ENCODE results near the gene GLB1L. TPM values are rescaled to one million over a fixed set of nuclear protein-coding genes. Genes with fewer than 3 reads are reported as not detected.
"Not testable (repeated sequence)": the region's sequence is repeated elsewhere in the genome, so short reads cannot be mapped to it uniquely, and the experiment has no call there.

Gene GLB1L
- total RNA-seq, 1 donor, result 15.5 TPM

DNA sequence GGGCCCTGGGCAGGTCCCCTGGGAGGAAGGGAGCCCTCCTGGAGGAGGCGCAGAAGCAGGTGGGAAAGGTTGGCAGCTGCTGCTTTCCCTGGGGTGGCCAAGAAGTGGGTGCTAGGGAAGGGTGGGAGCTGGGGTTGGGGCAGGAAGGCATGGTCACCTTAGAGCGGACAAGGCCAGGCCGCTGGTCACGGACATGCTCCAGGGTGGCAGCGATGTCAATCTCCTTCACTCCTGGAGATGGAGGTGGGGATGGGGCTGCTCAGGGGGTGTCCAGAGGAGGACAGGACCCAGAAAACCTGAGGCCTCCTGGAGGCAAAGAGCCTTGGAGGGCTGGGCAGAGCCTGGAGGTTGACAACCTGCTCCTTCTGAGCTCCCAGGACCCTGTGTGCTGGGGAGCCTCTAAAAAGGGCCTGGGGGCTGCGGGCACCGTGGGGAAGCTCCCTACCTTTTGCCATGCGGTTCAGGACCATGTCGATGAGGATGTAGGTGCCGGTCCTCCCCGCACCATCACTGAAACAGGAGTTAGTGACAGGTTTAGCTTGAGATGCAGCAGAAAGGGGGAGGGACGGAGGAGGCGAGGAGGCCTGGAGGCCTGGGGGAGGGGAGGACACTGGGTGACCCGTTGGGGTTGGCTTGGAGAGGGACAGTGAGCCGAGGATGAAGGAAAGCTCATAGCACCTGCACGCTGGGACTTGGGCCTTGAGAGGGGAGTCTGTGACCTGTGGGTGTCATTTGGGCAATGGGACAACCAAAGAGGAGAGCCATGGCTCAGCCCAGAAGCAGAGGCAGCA, 45.3 kb upstream of the GLB1L start:
- DNase-seq (ENCODE audit: low read depth), result no peak
- H3K4me3 ChIP-seq (ENCODE audit: low read depth, low read length), result no peak overlapping the region
- TF ChIP-seq, protein P1, sequence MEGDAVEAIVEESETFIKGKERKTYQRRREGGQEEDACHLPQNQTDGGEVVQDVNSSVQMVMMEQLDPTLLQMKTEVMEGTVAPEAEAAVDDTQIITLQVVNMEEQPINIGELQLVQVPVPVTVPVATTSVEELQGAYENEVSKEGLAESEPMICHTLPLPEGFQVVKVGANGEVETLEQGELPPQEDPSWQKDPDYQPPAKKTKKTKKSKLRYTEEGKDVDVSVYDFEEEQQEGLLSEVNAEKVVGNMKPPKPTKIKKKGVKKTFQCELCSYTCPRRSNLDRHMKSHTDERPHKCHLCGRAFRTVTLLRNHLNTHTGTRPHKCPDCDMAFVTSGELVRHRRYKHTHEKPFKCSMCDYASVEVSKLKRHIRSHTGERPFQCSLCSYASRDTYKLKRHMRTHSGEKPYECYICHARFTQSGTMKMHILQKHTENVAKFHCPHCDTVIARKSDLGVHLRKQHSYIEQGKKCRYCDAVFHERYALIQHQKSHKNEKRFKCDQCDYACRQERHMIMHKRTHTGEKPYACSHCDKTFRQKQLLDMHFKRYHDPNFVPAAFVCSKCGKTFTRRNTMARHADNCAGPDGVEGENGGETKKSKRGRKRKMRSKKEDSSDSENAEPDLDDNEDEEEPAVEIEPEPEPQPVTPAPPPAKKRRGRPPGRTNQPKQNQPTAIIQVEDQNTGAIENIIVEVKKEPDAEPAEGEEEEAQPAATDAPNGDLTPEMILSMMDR (IDR thresholded peaks at IDR 0.05; ENCODE audit: insufficient read depth, low read depth, low read length), result no peak

DNA sequence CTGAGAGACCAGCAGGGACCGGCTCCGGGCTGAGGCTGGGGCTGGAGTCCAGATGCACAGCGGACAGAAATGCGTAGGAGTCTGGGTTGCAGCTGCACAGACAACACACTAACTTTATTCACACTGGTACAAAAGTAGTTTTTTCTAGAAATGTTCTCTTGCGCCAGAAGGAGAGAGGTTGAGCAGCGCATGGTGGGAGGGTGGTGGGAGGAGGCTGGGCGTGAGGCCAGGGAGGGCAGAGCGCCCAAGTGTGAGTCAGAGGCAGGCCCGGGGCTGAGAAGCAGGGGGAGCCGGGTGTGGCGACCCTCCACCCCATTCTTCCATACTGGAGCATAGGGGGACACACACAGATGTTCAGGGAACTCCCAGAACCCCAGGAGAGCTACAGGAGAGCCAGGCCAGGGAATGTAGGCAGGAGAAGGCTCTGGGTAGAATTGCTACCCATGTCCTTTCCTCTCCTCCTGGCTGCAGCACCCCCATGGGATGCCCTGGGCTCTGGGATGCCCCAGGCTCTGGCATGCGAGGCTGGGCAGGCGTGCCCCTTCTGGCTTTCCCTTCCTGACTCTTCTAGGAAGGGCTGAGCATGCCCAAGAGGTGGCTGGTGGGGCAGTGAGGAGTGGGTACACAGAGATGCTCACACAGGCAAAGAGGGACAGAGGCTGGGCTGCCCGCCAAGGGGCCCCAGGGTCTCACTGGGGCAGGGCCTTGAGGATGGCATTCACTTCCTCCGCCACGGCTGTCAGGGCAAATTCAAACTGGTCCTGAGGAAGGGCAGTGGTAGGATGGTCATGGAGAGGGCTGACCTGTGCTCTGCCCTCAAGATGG, 44.5 kb upstream of the GLB1L start:
- H3K4me3 ChIP-seq (ENCODE audit: low read depth, low read length), result no peak overlapping the region
- DNase-seq (ENCODE audit: low read depth), result peak; percentile 94
- TF ChIP-seq, protein P1 (IDR thresholded peaks at IDR 0.05; ENCODE audit: insufficient read depth, low read depth, low read length), result no peak

DNA sequence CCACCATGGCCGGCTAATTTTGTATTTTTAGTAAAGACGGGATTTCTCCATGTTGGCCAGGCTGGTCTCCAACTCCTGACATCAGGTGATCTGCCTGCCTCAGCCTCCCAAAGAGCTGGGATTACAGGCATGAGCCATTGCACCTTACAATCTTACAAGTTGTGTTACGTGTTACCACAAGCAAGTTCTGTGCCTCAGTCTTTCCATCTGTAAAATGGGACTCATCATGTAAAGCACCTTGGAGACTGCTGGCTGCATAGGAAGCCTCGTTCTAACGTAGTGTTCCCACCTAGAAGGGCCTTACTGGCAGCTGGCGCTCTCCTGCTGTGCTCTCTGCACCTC, 43.9 kb upstream of the GLB1L start:
- no peak overlapping the region for H3K4me3 ChIP-seq (ENCODE audit: low read depth, low read length)
- TF ChIP-seq, protein P1 (IDR thresholded peaks at IDR 0.05; ENCODE audit: insufficient read depth, low read depth, low read length), result no peak
- DNase-seq (ENCODE audit: low read depth), result no peak

DNA sequence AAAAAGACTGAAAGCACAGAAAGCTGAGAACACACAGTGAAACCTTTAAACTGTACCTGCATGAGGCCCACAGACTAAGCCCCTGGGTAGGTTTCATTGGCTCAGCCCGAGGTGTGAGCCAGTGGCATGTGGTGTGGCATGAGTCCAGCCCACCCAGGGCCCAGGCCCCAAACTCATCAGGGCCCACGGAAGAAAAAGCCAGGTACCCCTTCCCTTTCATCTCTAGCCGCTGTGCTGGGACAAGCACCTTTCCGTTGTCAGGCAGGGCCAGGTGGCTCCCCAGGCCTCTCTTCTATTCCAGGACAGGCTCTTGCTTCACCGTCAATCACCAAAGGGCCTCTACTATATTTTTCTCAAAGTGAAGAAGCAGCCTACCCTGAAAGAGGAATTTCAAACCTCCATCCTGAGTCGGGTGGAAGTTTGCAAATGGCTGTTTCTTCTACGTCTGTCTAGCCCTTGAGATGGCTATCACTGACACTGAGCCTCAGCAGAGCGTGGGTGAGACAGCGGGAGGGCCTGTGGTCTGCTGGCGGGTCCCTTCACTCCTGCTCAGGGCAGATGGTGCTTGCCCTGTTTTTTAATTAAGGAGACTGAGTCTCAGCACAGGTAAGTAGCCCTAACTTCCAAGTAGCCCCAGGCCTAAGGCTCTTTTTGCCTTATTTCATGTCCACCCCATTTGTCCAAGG, 42.5 kb upstream of the GLB1L start:
- H3K4me3 ChIP-seq (ENCODE audit: low read depth, low read length), result no peak overlapping the region
- TF ChIP-seq, protein P1 (IDR thresholded peaks at IDR 0.05; ENCODE audit: insufficient read depth, low read depth, low read length), result no peak
- no peak for DNase-seq (ENCODE audit: low read depth)

DNA sequence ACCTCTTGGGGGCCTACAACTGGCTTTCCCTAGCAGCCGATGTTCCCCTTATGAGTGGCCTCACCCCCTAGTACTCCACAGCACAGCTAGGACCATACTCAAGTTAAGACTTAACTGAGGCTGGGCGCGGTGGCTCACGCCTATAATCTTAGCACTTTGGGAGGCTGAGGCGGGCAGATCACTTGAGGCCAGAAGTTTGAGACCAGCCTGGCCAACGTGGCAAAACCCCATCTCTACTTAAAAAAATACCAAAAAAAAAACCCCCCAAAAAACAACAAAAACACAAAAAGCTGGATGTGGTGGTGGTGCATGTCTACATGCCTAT, 41.8 kb upstream of the GLB1L start:
- H3K4me3 ChIP-seq (ENCODE audit: low read depth, low read length); DNase-seq (ENCODE audit: low read depth): not testable (repeated sequence)

DNA sequence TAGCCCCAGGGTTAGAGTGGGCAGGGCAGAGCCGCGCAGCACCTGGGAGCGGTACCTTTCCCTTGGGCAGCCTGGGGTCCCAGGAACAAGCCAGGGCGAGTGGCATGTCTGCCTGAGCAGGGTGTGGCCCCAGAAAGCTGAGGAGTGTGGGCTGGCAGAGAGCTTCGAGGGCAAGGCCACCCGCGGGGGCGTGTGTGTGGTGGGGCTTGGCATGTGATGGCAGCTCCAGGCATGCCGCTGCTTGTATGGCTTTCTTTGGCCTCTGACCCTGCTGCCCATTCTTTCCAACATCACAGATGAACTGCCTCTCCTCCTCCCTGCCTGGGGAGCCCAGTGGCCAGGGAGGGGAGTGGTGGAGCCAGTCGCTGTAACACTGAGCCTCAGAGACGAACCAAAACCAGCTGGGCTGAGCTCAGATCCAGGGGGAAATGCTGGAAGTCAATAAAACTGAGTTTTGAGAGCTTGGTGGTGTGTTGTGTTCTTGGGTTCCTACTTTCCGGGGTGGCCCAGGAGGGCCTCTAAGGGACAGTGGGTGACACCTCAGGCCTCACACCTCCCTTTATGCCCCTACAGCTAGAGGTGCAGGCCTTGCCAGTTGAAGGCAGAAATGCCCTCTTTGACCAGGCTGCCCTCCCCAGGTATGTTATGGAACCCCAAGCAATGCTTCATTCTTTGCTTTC, 41.3 kb upstream of the GLB1L start:
- DNase-seq (ENCODE audit: low read depth), result no peak
- no peak overlapping the region for H3K4me3 ChIP-seq (ENCODE audit: low read depth, low read length)
- TF ChIP-seq, protein P1 (IDR thresholded peaks at IDR 0.05; ENCODE audit: insufficient read depth, low read depth, low read length), result no peak

Measured in fibroblast of villous mesenchyme (primary cell).